ENCODE measurements around the gene ARAP1.

The ARAP1 gene

DNA sequence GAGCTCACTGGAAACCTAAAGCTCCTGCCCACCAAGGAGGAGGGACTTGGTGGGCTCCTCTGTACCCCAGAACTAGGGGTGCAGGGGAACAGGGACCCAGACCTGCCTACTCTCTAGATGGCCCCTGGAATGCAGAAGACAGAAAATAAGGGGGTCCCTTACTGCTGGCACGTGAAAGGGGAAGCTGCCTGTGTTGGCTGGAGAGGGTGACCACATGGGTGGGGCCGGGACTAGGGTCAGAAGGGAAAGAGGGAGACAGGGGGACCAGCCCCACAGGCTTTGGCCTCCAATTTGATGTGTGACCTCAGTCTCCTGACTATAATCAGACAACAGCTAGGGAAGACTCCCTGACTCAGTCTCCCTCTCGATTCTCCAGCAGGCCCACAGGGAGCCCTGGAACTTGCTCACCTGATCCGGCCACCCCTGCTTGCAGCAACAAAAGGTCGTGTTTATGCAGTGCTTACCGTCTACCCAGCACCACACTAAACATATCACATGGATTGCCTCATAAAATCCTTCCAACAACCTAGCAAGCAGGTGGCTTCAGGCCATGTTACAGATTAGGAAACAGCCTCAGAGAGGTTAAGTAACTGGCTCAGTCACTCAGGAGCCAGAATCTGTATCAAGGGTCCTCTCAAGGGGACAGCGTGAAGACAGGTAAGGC is 10.2 kb downstream of the ARAP1 start:
- no peak for DNase-seq

DNA sequence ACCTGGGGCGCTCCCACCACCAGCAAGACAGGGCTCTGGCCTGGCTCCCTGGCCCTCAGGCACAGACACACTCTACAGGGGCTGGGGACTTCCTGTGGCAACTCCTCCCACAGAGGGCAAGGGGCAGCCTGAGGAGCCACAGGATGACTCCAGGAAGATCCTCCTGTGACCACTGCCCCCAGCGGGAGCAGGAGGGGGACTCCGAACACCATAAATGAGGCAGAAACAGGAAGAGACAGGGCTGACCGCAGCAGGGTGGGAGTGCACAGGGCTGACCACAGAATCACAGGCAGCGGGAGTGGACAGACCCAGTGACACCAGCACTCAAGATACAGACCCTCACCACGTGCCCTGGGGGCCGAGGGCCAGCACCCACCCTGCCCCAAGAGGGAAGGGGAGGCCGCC is 10.8 kb downstream of the ARAP1 start:
- peak in 1 of 2 donors; percentile 28 for DNase-seq

- DNase-seq, result no peak
Observed at GRCh38 chr11:72740562-72741428, 11.4 kb downstream of the ARAP1 start.

- DNase-seq, result no peak
Observed at GRCh38 chr11:72740060-72740424, 12.2 kb downstream of the ARAP1 start.

DNA sequence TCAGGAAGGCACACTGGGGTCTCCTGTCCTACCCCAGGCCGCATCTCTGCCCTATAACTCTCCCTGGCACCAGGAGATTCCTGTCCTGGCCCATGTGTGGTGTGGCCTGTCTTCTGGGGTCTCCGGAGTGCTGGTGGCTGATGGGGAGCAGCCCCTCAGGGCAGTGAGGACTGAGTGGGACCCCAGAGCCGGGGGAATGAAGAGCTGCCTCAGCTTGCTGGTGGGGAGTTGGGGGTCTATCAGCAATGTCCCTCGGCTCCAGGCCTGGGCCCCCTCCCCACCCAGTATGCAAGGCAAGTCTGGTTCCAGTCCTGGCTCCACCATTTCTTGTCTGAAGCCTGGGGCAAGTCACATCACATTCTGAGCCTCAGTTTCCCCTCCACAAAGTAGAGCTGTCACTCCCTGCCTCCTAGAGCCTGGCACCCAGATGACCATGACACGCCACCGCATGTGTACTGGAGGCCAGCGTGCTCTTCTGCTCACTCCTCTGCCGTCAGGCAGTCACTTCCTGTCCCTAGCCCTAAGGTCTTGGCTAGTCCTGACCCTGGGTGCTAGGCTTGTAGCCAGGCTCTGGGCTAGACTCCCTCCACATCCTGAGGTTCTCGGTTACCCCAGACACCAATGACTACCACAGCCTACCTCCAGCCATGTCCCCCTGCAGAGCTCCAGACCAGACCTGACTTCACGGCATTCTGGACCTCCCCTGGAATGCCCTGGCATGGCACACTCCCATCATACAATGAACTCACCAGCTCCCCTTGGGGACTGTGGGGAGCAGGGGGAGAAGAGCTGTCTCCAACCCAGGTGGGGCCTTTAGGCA is 12.8 kb downstream of the ARAP1 start:
- DNase-seq, result no peak

GRCh38 chr11:72738199-72739141 is 13.7 kb downstream of the ARAP1 start:
- peak; percentile 60 to 61 for DNase-seq

GRCh38 chr11:72737336-72737735 is 14.9 kb downstream of the ARAP1 start:
- DNase-seq, result no peak

DNA sequence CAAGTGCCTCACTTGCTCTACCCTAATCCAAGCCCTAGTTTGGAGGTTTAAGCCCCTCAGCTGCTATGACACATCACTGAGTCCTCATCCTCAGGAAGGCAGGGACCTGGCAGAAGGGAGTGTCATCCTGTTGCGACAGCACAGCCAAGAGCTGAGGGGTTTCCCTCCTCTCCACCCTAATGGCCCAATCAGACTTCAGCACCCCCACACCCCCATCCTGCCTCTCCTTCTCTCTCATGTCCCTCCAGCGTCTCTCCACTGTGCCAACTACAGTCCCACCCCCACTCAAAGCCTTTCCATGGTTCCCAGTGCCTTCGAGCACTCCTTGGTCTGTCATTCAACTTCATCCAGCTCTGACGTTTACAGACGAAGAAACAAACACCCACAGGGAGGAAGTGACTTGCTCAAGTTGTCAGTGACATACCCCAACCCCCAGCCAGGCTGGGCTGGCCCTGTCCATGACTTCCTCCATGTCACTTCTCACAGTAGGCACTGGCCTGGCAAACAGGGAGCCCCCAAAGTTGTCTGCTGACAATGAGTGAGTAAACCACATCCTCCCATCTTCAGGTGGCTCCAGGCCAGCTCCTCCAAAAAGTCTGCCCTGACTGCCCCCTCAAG is 15.6 kb downstream of the ARAP1 start:
- peak; percentile 84 to 98 for DNase-seq

- DNase-seq, result no peak
Observed at GRCh38 chr11:72735495-72736027, 16.6 kb downstream of the ARAP1 start.

- no peak for DNase-seq
Observed at GRCh38 chr11:72732329-72732728, 19.9 kb downstream of the ARAP1 start.

GRCh38 chr11:72730737-72731136 is 21.5 kb downstream of the ARAP1 start:
- no peak for DNase-seq

- no peak for DNase-seq
Observed at GRCh38 chr11:72730243-72730642, 22.0 kb downstream of the ARAP1 start.

GRCh38 chr11:72727521-72727920 is 24.7 kb downstream of the ARAP1 start:
- no peak for DNase-seq

DNA sequence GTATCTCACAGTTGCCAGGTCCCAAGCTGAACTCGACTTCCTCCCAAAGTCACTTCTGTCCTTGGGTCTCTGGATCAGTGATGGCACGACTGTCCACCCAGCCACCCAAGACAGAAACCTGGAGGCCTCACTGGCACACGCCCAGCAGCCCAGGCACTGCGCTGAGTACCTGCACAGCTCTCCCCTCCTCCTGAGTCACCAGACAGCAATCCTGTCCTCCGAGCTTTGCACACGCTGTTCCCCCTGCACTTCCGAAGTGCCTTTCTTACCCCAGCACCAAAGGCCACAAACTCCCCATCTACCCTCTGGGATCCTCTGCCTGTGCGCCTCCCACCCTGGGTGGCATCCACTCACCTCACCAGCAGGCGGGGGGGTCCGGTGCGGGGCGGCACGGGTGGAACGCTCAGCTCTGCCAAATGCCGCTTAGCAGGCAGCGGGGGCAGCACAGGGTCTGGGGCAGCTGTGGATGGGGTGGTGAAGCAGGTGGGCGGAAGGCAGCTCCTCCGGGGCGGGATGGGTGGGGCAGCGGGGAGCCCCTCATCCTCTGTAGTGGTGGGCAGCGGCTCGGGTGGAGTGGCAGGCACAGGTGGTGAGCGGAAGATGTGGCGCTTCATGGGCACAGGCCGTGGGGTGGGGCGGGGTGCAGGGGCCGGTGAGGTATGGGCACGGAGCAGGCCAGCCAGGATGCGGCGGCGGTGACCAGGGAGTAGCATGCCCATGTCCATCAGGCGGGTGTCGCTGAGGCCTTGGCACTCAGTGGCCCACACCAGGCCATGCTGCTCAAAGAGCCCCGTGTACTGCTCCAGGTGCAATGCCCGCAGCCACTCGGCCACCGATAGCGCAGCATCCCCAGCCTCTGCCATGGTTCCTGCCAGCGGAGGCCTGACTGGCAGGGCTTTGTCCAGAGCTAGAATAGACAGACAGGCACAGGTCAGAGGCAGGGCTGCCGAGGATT is 25.7 kb downstream of the ARAP1 start:
- no peak for DNase-seq

GRCh38 chr11:72725724-72726028 is 26.5 kb downstream of the ARAP1 start:
- DNase-seq, result no peak

- DNase-seq, result peak; percentile 25 to 72
Observed at GRCh38 chr11:72724851-72725723, 27.1 kb downstream of the ARAP1 start.

GRCh38 chr11:72724021-72724551 is 28.1 kb downstream of the ARAP1 start:
- DNase-seq, result no peak

- DNase-seq, result no peak
Observed at GRCh38 chr11:72723508-72723907, 28.7 kb downstream of the ARAP1 start.

GRCh38 chr11:72722050-72722748 is 30.0 kb downstream of the ARAP1 start:
- peak; percentile 81 to 97 for DNase-seq
